ENCODE results near the gene TUFT1. TPM values are rescaled to one million over a fixed set of nuclear protein-coding genes. Genes with fewer than 3 reads are reported as not detected.
A peak's percentile ranks its signal among the peaks of the same experiment; 100 is the strongest.

Gene TUFT1
- total and polyA plus RNA-seq, 2 of the 13 experiments (the other 11 are each of a cell fraction or from before 2014, with no cell fraction given), result 6.4 to 7.3 TPM

GRCh38 chr1:151611832-151612500 is 71.9 kb downstream of the TUFT1 start, which contains the start of gene SNX27 (continued):
- no peak for TF ChIP-seq HINFP (CRISPR knock-in tag; IDR thresholded peaks at IDR 0.05; ENCODE audit: low read depth)
- TF ChIP-seq XRCC5 (optimal IDR thresholded peaks at IDR 0.05; ENCODE audit: low read length), result no peak
- TF ChIP-seq HMGA1 (CRISPR knock-in tag; conservative IDR thresholded peaks at IDR 0.05), result no peak
- peak; percentile 52; the same call in 1 of the 2 replicates for TF ChIP-seq SP4 (CRISPR knock-in tag; IDR thresholded peaks at IDR 0.05)
- TF ChIP-seq NFE2L1 (CRISPR knock-in tag; IDR thresholded peaks at IDR 0.05; ENCODE audit: borderline replicate concordance), result no peak
- TF ChIP-seq HNF1A (IDR thresholded peaks at IDR 0.05; ENCODE audit: low read depth), result no peak
- no peak for TF ChIP-seq HNF1A (CRISPR knock-in tag; IDR thresholded peaks at IDR 0.05; ENCODE audit: borderline replicate concordance)
- peak; percentile 96 for TF ChIP-seq HCFC1 (IDR thresholded peaks at IDR 0.05; ENCODE audit: low read depth, low read length)
- no peak for TF ChIP-seq RBM39 (IDR thresholded peaks at IDR 0.05; ENCODE audit: low read depth, low read length, poor library complexity, severe bottlenecking)
- TF ChIP-seq ZFP36 (IDR thresholded peaks at IDR 0.05; ENCODE audit: borderline replicate concordance, low read depth, low read length, partially characterized antibody), result no peak
- TF ChIP-seq ZNF251 (CRISPR knock-in tag; IDR thresholded peaks at IDR 0.05), result no peak
- TF ChIP-seq ZBTB25 (CRISPR knock-in tag; IDR thresholded peaks at IDR 0.05), result no peak
- TF ChIP-seq ZNF276 (CRISPR knock-in tag; IDR thresholded peaks at IDR 0.05; ENCODE audit: low read depth), result no peak
- no peak for TF ChIP-seq MIER2 (CRISPR knock-in tag; IDR thresholded peaks at IDR 0.05)
- TF ChIP-seq TSC22D2 (CRISPR knock-in tag; IDR thresholded peaks at IDR 0.05; ENCODE audit: borderline replicate concordance), result no peak
- no peak for TF ChIP-seq SOX13 (IDR thresholded peaks at IDR 0.05)
- no peak for TF ChIP-seq SOX13 (CRISPR knock-in tag; conservative IDR thresholded peaks at IDR 0.05 in 1 of 2, IDR thresholded peaks at IDR 0.05 in 1 of 2)
- TF ChIP-seq TFDP2 (CRISPR knock-in tag; IDR thresholded peaks at IDR 0.05), result no peak
- no peak for TF ChIP-seq PAF1 (CRISPR knock-in tag; IDR thresholded peaks at IDR 0.05)
- TF ChIP-seq KDM2A (CRISPR knock-in tag; IDR thresholded peaks at IDR 0.05; ENCODE audit: borderline replicate concordance, low read depth), result 0 out of 2 replicates have a peak, but pooled peaks have one; percentile 33
